Stimulated activated CD4-positive, alpha-beta T cell treated with anti-CD3 and anti-CD28 coated beads, Interleukin-4, amount 100 ng/mL, for 1 hour (primary cell): ENCODE data around the gene TWIST1.

Source experiments
- DNase-seq: peaks from one replicate; pipeline ENCODE4 v3.0.0-alpha.2; 2020

Gene TWIST1

DNA sequence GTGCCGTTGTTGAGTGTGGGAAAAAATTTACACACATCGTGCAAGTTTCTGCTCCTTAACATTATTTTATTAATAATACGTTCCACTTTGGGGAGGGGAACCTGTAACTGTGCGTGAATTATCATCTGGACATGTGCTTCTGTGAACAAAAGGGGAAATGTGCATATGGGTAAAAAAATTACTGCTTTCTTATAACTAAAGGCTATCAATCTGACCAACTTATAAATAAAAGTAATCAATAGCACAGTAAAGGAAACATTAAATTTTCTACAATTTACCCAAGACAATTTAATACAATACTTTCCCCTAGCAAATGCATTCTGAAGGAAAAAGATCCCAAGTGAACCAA, 4.5 kb downstream of the TWIST1 start:
- DNase-seq: no peak

DNA sequence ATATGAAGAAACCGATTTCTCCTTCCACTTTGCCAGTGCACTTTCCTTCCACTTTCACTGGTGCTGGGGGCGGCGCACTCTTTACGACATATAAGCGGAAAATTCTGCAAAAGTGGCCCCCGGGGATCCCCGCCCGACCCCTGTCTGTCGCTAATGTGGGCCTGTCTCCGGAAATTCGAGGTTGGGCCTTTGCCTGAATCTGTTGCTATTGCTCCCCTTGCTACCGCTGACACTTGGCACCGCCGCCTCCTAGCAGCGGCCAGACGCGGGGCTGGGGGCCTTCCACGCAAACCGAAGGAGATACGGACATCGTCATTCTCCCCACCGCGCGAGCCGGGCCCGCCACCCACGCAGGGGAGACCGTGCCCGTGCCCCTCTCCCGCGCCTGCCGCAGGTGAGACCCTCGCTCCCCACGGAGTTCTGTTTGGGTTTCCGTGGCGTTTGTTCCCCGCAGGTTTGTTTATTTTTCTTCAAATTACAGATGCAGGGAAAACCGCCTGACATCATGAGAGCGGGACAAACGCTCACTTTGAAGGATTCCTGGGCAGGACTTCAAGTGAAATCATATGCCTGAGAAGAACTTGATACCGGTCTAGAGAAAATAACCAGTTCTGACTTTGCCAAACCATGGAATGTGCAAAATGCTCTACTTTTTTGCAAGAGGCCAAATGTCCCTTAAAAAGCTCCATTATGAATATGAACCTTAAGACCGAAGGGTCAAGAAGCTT, 5.0 kb downstream of the TWIST1 start:
- no peak for DNase-seq

DNA sequence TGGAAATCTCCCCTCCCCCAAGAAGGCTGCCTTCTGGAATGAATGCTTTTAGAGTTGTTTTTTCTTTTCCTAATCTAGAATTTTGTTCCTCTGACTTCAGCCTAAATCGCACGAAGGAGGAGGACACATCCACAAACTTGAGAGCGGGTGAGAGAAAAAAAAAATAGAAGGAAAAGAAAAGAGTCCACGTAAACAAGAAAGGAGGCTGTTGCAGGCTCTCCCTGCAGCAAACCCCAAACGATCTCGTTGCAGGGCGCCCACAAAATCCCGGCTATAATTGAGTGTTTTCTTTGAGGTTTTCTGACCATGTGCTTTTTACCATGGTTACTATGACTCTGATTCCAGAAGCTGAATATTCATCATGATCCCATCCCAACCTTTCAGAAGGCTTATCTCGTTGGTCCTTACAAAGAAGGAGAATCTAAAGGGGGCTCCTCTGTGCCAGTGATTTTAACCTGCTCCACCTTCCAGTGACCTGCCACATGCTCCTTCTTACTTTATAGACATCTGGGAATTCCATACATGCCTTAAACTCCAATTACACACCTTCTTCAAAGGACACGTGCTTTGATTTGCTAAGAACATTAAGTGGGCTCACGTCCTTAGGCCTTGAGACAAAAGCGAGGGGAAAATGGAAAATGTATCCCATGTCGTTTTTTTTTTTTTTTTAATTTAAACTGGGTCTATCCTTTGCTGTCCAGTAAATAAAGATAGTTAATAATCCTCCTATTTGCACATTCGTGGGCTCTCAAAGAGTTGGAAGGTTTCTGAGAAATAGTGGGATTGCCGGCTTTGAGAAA, 5.8 kb downstream of the TWIST1 start:
- no peak for DNase-seq

DNA sequence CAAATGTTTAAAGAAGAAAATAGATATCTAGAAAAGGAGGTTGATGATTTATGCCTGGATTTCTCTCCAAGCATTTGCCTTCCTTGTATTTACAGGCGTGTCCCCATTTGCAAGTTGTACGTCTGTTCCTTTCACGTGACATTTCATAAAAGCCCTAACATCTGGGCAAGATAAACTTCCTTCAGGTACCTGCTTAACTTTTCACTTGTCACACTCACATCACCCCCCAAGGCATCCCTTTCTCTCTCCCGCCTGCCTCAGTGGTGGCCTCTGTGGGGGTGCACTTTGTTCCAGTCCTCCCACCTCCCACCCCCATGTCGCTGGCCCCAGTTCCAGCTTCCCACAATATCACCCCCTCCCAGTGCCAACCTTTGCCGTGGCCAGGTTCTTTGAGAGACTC, 6.7 kb downstream of the TWIST1 start:
- no peak for DNase-seq

DNA sequence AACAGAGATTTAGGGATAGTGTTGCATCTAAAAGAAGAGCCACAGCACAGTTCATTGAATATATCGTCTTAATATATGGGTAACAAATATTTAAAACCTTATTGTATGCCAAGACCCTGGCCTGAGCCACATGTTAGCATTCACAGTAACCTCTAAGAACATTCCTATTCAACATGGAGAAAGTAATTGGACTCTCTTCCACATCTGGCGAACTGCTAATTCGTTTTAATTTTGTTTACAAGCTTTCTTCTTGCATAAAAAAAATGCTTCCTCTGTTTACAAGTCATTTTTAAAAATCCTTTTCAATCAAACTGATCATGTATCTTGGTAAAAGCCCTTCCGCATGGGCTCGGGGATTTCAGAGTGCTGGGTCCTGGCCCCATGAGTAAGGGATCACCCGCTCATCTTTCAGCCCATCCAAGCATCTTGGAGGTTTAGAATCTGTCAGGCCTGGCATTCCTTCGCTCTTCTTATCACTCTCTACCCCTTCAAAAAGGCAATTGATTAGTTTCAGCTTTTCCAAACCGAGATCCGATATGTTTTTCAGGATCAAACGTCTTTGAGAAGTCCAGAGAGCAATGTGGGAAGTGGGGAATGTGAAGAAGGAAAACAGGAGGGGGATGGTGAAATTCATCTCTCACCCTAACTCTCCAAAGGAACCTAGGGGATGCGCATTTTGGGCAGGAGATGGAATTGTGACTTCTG, 7.3 kb downstream of the TWIST1 start:
- DNase-seq: no peak

DNA sequence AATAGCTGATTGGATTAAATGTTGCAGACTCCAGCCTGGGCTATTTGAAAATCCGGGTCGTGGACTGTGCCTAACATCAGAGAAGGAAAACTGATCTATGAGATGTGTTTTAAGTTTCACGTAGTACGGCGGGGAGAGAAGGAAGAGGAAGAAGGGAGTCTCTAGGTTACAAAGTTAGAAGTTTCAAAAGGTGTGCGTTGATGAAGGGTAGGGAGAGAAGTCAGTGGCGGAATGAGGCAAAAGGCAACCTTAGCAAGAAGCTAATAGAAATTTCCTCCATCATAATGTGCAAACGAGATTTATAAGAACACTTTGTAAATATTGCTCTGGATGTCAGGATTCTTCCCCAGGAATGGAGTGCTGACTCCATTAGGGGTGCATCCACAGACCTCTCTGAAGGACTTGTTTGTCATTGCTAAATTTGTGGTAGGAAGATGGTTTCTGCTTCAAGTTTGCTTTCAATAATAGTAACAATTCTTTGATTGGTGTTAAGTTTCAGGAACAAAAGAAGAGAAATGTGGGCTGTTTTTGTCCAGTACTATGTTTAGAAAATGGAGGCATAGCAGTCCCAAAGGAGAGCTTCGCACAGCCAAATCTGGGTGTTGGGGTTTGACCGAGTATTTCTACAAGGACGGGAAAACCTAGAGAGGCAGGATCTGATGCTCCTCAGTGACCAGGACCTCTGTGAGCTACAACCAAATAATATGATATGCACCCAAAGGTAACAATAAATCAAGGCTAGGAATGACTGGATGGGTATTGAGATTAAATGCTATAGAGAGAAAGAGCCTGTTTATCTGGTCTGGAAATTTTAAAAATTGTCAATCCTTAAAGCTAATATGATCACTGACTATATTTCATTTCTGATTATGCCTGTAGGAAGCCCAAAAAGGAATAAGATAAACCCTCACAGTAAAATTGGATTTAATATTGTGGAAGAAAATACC, 8.2 kb downstream of the TWIST1 start:
- DNase-seq: no peak

DNA sequence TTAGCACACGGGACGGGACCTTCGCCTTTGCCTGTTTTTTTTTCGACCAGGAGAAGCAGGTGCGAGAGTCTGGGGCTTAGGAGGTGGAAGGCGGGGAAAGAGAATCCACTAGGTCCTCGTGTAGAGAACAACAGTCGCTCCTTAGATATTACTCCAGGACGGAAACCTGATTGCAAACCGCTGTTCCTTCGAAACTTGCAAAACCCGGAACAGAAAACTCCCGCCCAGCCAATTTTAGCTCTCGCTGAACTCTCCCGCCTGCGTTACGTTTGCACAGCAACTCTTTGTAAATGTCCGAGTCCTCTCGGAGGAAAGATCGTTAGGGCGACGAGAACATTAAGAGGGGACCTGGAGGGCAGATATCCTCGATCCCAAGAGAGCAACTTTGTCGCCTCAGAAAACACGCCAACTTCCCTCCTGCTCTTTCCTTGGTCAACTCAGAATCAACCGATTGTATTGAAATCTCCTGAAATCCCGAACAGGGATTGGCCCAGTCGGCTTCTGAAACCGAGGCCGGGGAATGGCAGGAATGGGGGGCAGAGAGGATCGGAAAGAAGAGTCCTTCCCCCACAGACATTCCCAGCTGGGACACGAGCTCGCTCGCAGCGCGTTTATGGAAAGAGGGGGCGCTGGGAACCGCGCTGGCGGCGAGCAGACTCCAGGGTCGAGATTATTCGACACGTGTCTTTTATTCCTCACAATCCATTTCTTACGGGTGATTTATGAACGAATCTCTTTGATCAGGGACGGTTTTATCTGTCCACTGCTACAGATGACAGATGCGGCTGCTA, 9.9 kb downstream of the TWIST1 start:
- DNase-seq: no peak

DNA sequence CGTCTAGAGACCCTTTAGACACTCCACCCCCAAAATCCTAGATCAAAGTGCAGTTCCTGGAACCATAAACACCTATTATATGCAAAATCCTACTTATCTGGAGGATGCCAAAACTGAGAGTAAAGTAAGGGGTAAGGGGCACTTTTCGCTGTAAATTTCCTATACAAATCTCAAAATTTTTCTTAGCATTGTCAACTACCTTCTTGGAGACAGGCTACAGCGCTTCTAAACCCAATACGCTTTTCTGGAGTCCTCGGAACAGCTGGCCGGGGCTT, 10.4 kb downstream of the TWIST1 start:
- DNase-seq: no peak

DNA sequence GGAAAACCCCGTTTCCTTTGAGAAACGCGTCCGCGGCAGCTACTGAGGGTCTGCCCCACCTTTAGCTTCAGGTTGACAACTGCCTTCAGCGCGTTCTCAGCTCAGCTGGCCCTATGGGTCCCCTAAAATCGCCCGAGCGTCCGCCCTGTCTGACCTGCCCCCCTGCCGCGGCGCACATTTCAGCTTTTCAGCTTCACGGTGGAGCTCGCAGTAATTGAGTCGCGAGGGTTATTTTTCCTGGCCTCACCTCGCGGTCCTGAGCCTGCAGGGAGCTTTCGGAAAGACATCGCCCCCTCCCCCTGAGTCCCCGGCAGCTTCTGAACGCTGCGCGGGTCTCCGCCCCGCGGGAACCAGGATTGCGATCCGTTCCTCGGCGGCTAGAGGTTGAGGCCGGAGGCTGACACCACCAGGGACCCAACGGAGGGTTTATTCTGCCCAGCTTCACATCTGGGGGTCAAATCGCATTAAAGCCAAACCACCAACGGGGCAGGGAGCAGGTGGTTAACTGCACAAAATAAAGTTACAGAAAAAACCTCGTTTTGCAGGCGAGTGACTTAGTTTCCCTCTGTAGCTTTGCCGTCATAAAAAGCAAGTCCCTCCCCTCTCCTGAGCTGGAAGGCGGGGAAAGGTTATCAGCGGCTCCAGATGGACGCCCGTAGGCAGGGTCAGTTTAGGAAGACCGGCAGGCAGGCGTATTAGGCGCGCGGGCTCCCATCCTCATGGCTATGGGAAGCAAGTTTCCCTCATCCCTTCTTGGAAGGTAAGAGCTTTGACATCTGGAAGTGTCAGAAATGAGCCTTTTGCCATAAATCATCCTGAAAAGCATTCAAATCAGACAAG, 11.0 kb downstream of the TWIST1 start:
- DNase-seq: no peak

DNA sequence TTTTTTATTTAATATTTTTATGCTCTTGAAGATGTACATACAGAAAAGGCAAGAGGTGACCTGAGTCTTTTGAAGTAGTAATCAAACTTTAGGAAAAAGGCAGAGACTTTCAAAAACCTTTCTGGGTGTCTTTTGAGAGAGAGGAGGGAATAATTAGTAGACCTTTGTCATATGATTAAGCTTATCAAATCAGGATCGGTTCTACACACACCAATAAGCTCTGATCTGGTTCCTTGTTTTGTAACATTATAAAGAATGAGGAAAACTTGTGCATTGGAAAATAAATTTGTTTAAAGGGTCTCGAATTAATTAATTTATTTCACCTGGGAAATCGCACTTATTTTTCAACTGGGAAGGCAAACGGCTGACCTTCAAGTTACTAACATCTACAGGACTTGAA, 11.9 kb downstream of the TWIST1 start:
- no peak for DNase-seq

DNA sequence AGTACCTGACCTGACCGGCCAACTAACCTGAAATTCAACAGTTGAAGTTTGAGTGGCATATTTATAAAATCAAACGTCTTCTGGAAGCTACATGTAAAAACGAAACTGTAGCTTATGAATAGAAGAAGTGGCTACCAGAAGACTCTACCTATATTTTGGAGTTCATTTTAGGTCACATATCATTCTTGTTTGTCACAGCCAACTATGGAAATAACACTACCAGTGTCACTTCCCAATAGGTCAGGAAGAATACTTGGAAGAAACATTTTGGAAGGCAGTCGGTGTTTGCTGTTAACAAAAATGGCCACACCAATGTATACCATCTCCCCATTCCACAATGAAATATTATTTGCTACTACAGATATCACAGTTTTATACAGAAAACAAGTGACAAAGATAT, 12.6 kb downstream of the TWIST1 start:
- no peak for DNase-seq

DNA sequence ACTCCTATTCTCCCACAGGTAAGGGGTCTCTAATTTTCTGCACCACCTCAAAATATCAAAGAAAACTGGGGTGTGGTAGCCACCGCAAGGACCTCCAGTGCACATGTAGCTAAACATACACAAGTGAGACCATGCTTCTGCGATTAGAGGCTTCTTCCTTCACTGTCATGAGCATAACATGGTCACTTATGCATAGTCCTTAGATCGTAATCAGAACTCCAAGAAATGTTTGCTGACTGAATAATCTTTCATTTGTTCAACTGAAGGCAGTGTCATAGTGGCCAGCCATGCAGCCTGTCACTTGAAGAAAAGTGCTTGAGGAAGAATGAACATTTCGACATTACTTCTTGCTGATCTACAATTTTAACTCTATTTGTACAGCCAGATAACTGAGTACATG, 14.6 kb downstream of the TWIST1 start:
- no peak for DNase-seq

DNA sequence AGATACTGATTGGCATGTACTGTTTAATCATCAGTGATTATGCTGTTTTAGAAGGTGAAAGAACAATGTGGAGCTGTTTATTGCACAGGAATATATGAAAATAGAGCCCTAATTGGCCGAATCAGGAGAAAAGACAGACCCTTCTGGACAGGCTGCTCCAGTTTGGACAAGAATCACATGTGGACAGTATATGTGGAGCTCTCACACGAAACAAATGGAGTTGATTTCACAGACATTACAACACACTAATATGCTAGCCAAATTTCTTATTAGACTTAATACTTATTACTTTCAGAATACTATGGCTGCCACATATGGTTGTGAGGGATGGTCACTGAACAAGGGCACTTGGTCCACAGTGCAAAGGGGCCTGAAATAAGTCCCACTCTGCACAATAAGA, 15.5 kb downstream of the TWIST1 start:
- DNase-seq: no peak

DNA sequence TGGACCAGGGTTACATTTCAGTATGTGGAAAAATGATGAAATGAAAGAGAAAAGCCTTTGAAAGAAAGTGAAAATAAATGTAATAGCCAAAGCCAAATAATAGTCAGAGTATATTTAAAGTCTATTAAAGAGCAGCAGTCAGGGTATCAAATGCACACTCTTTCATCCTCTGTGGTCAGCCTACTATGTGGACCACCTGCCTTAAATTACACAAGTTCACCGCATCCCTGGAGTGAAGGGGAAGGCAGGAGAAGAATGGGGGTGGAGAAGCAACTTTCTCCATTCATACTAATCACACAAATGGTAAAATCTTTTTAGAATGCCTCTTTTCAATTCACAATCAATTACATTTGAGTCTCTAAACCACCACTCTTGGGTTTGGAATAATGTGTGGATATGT, 16.0 kb downstream of the TWIST1 start:
- DNase-seq: no peak

DNA sequence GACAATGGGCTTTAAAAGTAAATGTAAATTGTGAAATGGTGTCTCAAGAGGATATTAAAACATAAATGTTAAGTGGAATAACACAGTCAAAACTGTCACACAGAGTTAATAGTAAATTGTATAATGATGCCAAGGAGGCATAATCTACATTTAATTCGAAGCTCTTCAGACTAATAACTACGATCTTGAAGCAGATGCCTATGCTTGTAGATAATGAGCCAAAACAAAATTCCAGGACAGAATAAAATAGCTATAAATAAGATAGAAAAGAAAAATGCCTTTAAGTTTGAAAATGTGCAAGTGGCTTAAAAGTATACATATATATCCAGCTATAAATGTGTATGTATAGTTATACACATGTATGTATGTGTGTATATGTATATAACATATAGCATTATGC, 17.5 kb downstream of the TWIST1 start:
- DNase-seq: no peak

DNA sequence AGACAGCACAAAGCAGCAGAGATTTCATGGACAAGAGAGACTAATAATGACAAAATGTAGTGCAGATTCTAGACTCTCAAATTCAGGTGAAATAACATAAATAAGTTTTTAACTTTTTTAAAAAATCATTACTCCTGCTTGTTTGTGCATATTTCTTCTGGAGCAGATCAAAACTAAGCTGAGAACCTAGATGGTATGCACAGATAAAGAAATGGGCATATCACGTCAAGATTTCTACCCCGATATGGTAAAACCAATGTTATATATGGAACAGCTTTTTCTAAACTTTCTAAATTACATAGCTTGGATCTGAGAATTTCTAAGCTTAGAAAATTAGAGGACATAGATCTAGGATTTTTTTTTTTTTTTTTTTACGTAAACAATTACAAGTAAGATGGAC, 18.2 kb downstream of the TWIST1 start:
- no peak for DNase-seq

DNA sequence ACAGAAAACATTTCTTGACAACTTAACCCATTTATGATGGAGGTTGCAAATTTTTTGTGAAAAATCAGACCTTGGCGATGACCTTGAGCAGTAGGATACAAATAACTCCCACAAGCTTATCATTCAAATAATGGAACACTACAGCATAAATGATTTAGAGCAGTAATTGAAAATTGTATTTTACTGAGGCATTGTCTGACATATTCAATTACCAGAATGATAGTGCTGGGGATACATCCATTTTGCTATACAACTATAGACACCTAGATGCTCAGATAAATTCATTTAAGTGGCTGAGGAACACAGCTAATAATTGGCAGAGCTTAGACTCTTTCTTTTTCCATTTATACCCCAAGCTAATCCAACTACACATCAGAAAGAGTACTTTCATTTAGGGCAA, 18.9 kb downstream of the TWIST1 start:
- DNase-seq: no peak

DNA sequence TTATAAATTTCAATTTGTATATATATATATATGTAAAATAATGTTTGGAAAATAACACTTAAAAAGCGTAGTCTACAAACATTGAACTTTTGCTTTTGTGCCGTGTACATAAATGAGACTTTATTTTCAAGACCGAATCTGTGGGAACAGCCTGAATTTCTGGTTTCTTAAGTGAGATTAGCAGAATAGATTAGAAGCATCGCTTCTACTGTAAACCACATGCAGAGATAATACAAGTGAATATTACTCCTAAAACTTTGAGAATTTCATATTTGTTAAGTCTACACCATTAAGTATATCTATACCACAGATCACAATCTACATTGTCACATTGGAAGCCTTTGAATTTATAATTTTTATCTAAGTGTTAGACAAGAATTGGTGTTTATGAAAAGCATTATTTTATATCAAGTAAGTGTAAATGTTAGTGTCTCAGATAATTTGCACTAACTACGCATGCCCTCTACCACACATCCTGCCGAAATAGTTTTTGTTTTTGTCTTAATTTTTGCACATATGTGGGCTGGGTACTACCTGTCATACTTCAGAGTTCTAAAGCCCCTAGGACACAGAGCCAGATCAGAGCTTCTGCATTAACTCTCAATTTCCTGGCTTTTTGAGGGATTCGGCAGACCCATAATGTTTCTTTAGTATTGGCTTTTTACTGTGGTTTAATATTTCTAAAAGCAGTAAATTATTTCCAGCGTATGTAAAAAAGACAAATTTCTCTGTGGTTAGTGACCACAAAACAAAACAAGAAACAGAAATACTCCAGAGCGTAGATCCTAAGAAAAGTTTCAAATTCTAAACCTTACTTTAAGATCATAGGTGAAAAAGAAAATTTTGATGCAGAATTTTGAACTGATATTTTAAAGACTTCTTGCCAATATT, 20.0 kb downstream of the TWIST1 start:
- no peak for DNase-seq

DNA sequence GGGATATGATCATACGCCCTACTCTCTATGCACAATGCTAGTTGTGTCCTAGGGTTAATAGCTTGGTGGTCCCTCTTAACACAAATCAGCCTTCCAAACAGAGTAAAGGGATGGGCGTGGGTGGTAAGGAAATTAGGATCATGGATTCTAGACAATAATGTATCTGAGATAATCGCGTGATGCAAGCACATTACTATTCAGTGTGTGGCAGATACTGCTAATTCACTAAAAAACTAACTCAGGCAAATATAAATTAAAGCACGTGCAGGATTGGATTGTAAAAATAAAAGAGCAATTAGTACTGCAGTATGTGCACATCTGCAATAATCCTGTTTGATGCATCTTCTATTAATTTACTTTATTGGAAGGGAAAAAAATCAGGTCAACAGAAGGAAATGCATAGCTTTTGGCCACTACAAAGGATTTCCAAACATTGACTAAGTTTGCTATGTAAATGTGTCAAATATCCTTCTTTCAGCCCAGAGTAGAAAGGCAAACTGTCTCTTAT, 22.0 kb downstream of the TWIST1 start:
- no peak for DNase-seq
